RWPE1 (cell line): Measurements from ENCODE around the gene WIPF2.
A peak's percentile ranks its signal among the peaks of the same experiment; 100 is the strongest.

Source experiments
- CTCF ChIA-PET: fragments of 350-600 bp; sonication (Branson Sonifier 250); formaldehyde crosslinking; extraction: SDS; loops from one replicate; lab custom pipeline; 2021; lab: Yijun Ruan, JAX
- POLR2A ChIA-PET: fragments of 400-600 bp; formaldehyde crosslinking; extraction: SDS; loops from one replicate; lab custom pipeline; 2020; ENCODE audit warnings: antibody characterized with exemption; ENCODE audit not compliant: low non-redundant PET; lab: Yijun Ruan, JAX
- DNase-seq: peaks from one replicate; pipeline ENCODE4 v3.0.0; 2012; ENCODE audit warnings: low spot score
- H3K27ac ChIP-seq: fragments of 450-650 bp; 2 replicates; pipeline ENCODE4 v1.5.1; 2017
- CTCF ChIP-seq: fragments of 450-650 bp; conservative IDR thresholded peaks from 2 replicates; pipeline ENCODE4 v1.5.1; 2017; ENCODE audit warnings: low read depth, mild to moderate bottlenecking

Gene WIPF2

GRCh38 chr17:40310882-40311391 lies 91.8 kb downstream of the WIPF2 start:
- POLR2A ChIA-PET = no interaction called here
- peak overlapping the region; percentile 99 for H3K27ac ChIP-seq
- CTCF ChIA-PET = interaction anchor here (1.5 to 1.7 kb wide), 2 partner anchors 8 to 44 kb away, joined by 6 to 7 read pairs; no protein-coding TSS in a partner anchor
- TF ChIP-seq CTCF = no peak
- no peak for DNase-seq

- TF ChIP-seq CTCF = no peak
- H3K27ac ChIP-seq = peak overlapping the region; percentile 99
- peak; percentile 51 for DNase-seq
- POLR2A ChIA-PET = interaction anchor here (0.5 kb wide), 2 partner anchors 38 to 135 kb away, joined by 3 to 4 read pairs; no protein-coding TSS in a partner anchor
- CTCF ChIA-PET = interaction anchor here (1.5 to 1.7 kb wide), 2 partner anchors 8 to 43 kb away, joined by 6 to 7 read pairs; no protein-coding TSS in a partner anchor
Measured at GRCh38 chr17:40311575-40311974, 92.5 kb downstream of the WIPF2 start.

- TF ChIP-seq CTCF = no peak
- no peak for DNase-seq
- peak overlapping the region; percentile 99 for H3K27ac ChIP-seq
- POLR2A ChIA-PET = interaction anchor here (0.5 kb wide), 2 partner anchors 37 to 134 kb away, joined by 3 to 4 read pairs; no protein-coding TSS in a partner anchor
- CTCF ChIA-PET = interaction anchor here (0.8 to 1.7 kb wide), 3 partner anchors 9 to 43 kb away, joined by 4 to 7 read pairs (median 6); no protein-coding TSS in a partner anchor
Measured at GRCh38 chr17:40312131-40312731, 93.1 kb downstream of the WIPF2 start.

- peak overlapping the region; percentile 99 for H3K27ac ChIP-seq
- POLR2A ChIA-PET = no interaction called here
- TF ChIP-seq CTCF = no peak
- no peak for DNase-seq
- CTCF ChIA-PET = interaction anchor here (0.6 to 0.8 kb wide), 2 partner anchors 28 to 33 kb away, joined by 4 to 5 read pairs; no protein-coding TSS in a partner anchor
Measured at GRCh38 chr17:40312893-40313667, 94.0 kb downstream of the WIPF2 start.

GRCh38 chr17:40313668-40314583 lies 94.8 kb downstream of the WIPF2 start:
- no peak for DNase-seq
- TF ChIP-seq CTCF = no peak

More at GRCh38 chr17:40313668-40314583, 94.8 kb downstream of the WIPF2 start:
- CTCF ChIA-PET = interaction anchor here (0.6 to 1.1 kb wide), 2 partner anchors 29 to 42 kb away, joined by 4 to 5 read pairs; no protein-coding TSS in a partner anchor
- POLR2A ChIA-PET = interaction anchor here (0.7 to 0.8 kb wide), 2 partner anchors 27 to 43 kb away, joined by 3 read pairs; no protein-coding TSS in a partner anchor
- peak overlapping the region; percentile 99 for H3K27ac ChIP-seq
